NCI-H1694 treated with DMSO at 0.1 percent for 48 hours (cell line): ENCODE data around the gene SYNGR4.
A peak's percentile ranks its signal among the peaks of the same experiment; 100 is the strongest.
"Not testable (repeated sequence)": the region's sequence is repeated elsewhere in the genome, so short reads cannot be mapped to it uniquely, and the experiment has no call there.

Source experiments
- DNase-seq: peaks from one replicate; lab custom pipeline; 2025; lab: John Stamatoyannopoulos, UW

Gene SYNGR4, protein sequence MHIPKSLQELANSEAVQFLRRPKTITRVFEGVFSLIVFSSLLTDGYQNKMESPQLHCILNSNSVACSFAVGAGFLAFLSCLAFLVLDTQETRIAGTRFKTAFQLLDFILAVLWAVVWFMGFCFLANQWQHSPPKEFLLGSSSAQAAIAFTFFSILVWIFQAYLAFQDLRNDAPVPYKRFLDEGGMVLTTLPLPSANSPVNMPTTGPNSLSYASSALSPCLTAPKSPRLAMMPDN

DNA sequence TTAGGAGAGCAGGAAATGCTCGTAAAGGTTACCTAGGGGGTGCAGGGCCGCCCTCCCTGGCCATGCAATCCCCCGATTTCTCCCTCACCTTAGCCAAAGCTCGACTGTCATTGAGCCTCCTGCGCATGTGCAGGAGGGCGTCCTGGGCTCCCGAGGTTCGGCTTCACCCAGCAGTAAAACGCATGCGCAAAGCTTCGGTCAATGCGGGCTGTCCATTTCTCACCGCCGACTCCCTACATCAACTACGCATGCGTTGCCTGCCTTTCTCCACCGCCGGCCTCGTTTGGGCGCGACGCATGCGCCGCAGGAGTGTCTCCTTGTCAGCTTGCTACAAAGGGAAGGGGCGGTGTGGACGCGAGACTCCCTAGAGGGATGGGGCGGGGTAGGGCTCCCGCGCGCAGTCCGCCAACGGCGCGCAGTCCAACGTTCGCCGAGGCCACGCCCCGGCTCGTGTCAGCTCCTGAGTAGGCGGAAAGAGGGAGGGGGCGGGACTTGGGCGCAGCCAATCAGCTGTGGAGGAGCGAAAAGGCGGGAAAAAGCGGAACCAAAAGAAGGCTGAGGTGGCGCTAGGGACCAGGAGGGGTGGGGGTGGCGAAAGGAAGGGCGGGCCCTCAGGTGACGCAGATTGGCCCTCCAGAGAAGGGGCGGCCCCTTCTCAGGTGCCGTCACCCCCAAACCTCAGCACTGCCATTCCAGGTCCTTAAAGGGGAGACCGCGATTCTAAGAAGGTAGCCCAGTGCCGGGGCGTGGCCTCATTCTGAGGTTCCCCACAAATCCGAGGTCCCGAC, at the start of gene SYNGR4, which contains the start of gene TMEM143:
Gene SYNGR4 (plus strand): TSS at position 558 of the 788 bp plus-strand sequence. CDS start 1,476 bp downstream, outside the sequence.
Gene TMEM143 (minus strand): TSS at position 131 of the 788 bp plus-strand sequence. CDS start 20 bp downstream, at position 111.
- peak; percentile 99 for DNase-seq

DNA sequence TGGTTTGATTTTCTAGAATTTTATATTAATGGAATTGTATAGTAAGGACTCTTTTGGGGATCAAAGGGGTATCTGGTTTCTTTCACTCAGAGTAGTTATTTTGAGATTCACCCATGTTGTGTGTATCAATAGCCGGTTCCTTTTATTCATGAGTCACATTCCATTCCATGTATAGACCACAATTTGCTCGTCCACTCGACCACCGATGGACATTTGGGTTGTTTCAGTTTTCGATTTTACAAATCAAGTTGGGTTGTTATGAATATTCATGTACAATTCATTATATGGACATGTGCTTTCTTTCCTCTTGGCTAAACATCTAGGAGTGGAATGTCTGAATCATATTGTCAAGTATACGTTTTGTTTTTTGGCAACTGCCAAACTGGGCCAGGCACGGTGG, 48.5 kb upstream of the SYNGR4 start:
- no peak for DNase-seq

DNA sequence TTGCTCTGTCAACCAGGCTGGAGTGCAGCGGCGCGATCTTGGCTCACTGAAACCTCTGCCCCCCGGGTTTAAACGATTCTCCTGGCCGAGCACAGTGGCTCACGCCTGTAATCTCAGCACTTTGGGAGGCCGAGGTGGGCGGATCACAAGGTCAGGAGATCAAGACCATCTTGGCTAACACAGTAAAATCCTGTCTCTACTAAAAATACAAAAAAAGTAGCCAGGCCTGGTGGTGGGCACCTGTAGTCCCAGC, 46.5 kb upstream of the SYNGR4 start:
- DNase-seq, result not testable (repeated sequence)

DNA sequence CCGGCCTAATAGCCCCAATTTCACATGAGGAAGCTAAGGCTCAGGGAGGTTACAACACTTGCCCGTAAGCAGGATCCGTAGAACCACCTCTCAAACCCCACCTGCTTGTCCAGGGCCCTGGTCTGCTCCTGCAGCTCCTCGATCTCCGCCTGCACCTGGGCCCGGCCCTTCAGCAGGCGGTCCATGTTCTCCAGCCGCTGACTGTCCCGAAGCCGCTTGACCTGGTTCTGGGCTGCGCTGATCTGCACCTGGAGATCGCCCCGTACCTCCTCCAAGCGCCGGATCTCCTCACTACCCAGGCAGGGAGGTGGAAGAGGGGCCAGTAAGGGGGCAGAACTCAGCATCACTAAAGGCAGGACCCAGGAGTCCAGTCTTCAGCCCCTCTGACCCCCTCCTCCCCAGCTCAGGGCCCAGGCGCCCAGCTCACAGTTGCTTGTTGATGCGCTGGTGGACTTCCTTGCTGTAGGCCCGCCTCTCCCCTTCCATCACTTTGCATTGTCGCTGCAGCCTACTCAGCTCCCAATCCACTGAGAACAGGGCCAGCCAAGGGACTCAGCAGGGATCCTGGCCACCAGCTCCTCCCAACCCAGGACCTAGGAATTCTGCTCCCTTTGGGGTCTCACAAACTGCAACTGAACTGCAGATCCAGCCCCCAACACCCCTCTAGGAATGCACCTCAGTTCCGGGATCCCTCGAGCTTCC, 45.7 kb upstream of the SYNGR4 start:
- DNase-seq, result no peak

GRCh38 chr19:48319647-48320541, 44.3 kb upstream of the SYNGR4 start:
- DNase-seq, result peak; percentile 82

GRCh38 chr19:48321372-48321621, 42.9 kb upstream of the SYNGR4 start:
- DNase-seq, result peak; percentile 71

- peak; percentile 94 for DNase-seq
These were observed 42.3 kb upstream of the SYNGR4 start for GRCh38 chr19:48321622-48322591.

GRCh38 chr19:48325265-48325910, 38.8 kb upstream of the SYNGR4 start, which contains the start of gene EMP3:
Gene EMP3, plus strand, starts transcription at chr19:48325552. Its CDS starts 1,293 bp downstream, at chr19:48326845.
- no peak for DNase-seq

GRCh38 chr19:48329167-48329891, 34.8 kb upstream of the SYNGR4 start:
- DNase-seq, result no peak

GRCh38 chr19:48330012-48330681, 34.0 kb upstream of the SYNGR4 start:
- peak; percentile 91 for DNase-seq

DNA sequence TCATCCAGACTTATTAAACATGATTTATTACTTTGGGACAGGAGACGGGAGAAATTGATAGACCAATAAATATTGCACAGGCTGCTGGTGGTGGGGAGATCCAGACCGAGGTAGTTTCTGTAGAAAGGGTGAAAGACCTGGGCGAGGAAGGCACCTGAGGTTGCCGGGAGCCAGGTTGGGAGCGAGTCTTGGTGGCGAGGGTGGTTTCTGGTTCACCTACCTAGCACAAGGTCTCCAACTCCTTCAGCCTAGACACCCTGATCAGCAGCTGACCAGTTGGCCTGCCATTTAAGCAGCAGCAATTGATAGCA, 31.9 kb upstream of the SYNGR4 start:
- peak; percentile 62 for DNase-seq

DNA sequence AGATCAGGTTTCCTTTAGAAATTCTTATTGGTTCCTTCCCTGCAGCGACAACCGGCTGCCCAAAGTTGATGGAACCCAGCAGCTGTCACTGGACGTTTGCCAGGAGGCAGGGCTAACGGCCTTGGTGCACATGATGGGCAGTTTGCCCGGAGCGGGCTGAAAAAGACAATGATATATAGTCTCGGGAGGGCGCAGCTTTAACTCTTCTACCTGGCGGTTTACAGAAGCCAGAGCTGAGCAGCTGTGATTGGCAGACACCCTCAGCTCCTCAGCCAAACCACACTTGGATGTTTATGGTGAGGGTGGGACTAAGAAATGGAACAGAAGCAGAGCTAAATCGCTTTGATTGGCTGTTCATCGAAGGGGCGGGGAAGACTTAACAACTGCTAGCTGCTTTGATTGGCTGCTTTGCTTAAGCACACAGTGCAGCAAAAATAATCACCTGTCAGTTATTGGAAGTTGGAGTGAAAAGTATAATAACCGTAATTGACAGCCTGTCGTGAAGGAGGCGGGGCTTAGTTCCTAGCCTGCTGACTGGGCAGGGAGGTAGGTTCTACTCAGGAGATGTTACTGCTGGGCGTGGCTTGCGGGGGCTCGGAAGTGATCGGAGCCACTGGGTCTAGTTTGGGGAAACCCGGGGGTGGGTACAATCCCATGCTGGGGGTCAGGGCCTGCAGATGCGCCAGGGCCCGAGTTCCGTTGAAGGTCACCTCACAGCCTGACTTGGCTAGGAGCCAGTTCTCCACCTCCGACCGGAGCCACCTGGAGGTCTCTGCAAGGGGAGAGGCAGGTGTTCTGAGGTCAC, 31.3 kb upstream of the SYNGR4 start:
- peak; percentile 100 for DNase-seq

DNA sequence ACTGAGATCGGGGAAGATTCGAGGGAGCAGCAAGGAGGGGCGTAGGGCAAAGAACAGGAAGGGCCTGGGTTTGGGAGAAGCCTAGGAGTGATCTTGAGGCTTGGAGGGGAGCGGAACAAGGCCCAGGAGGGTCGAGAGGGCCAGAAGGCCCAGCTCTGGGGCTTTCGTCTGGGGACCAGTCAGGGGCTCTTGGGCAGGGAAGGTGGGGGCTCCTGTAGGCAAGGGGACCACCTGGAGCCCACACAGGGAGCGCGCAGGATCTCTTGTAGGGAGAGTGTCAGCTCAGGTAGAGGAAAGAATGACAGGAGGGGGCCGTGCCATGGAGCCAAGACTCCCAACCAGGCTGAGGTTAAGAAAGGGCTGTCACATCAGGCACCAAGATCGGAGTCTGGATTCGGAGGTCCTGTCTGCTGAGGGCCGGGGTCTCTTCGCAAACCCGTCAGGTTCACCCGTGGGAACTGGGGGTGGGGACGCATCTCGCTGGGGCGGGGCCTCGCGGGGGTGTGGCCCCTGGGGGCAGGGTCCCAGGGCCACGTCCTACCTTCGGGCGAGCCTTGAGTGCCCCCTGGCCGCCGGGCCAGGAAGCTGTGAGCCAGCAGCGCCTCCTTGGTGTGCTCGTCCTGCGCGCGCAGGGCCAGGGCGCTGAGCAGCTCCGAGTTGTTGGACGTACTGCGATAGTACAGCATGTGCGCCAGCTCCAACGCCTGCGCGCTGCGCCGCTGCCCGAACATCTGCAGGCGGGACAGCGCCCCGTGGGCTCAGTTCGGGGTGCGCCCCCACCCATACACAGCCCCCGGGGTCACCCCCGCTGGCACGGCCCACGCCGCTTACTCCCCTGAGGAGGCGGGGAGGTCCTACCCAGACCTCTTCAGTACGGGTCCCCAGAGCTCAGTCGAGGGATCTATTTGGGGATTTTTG, 30.4 kb upstream of the SYNGR4 start:
- peak; percentile 91 for DNase-seq

GRCh38 chr19:48338253-48338755, 25.9 kb upstream of the SYNGR4 start:
- no peak for DNase-seq

GRCh38 chr19:48338802-48339503, 25.2 kb upstream of the SYNGR4 start:
- DNase-seq, result no peak

- peak; percentile 99 for DNase-seq
These were observed 23.2 kb upstream of the SYNGR4 start for GRCh38 chr19:48340995-48341394.
